Measurements from ENCODE around the gene CACNA1B.

- no peak for TF ChIP-seq POLR2A (IDR thresholded peaks at IDR 0.05)
- TF ChIP-seq CTCF (IDR thresholded peaks at IDR 0.05), result no peak
These were observed 192.3 kb downstream of the CACNA1B start for GRCh38 chr9:138069731-138070456.
